LNCAP (cell line): ENCODE results near the gene TTC3.

Experiments
- CTCF ChIP-seq: fragments of 450-650 bp; IDR thresholded peaks from 2 replicates; pipeline ENCODE4 v1.5.1; 2017; ENCODE audit warnings: mild to moderate bottlenecking

Gene TTC3

GRCh38 chr21:37199057-37199924 lies 126.2 kb downstream of the TTC3 start:
- TF ChIP-seq CTCF = no peak

- no peak for TF ChIP-seq CTCF
Measured at GRCh38 chr21:37200641-37201480, 127.8 kb downstream of the TTC3 start.

GRCh38 chr21:37202221-37203110 lies 129.4 kb downstream of the TTC3 start:
- no peak for TF ChIP-seq CTCF

- no peak for TF ChIP-seq CTCF
Measured at GRCh38 chr21:37204580-37204979, 131.5 kb downstream of the TTC3 start.

GRCh38 chr21:37206496-37206895 lies 133.4 kb downstream of the TTC3 start:
- no peak for TF ChIP-seq CTCF

GRCh38 chr21:37207441-37208009 lies 134.5 kb downstream of the TTC3 start:
- TF ChIP-seq CTCF = no peak
